GM10847 (cell line): ENCODE measurements around the gene GNG12.

Experiments
- POLR2A ChIP-seq: IDR thresholded peaks from 2 replicates; pipeline ENCODE4 v1.6.1; 2011; ENCODE audit not compliant: insufficient read length; ENCODE audit errors: extremely low read depth

The GNG12 gene

GRCh38 chr1:67743072-67743725, 90.1 kb downstream of the GNG12 start:
- TF ChIP-seq POLR2A: no peak

DNA sequence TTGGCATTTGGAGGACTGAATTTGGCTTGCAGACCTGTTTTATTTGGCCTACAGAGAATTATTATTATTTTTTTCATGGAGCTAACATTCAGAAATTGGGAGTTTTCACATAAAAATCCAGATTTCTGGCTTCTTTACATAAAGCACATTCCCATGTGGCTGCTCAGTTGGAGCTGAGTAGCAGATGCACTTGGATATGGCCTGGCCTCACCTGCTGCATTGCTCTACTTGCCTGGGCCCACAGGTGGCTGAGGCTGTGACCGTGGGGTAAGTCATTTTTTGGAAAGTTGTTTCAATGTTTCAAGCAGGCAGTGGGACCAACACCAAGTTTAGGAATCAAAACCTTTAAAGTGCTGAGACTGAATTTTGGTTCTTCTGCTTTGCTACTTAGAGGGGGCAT, 91.5 kb downstream of the GNG12 start:
- no peak for TF ChIP-seq POLR2A

- TF ChIP-seq POLR2A: no peak
These were observed 92.1 kb downstream of the GNG12 start for GRCh38 chr1:67741121-67741520.

GRCh38 chr1:67740543-67740942, 92.7 kb downstream of the GNG12 start:
- TF ChIP-seq POLR2A: no peak

- TF ChIP-seq POLR2A: no peak
These were observed 93.9 kb downstream of the GNG12 start for GRCh38 chr1:67739361-67739760.

DNA sequence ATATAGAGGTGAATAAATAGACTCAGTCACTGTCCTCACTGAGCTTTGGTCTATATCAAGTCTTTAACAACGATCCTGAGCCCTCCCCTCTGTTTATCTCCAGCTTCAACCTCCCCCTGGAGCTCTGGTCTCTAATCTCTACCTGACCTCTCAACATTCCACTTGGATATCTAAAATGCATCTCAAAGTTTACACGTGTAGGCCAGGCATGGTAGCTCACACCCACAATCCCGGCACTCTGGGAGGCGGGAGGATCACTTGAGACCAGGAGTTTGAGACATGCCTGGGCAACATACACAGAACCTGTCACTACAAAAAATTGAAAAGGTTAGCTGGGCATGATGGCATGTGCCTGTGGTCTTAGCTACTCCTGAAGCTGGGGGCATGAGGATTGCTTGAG, 94.9 kb downstream of the GNG12 start:
- no peak for TF ChIP-seq POLR2A

GRCh38 chr1:67737875-67738274, 95.4 kb downstream of the GNG12 start:
- TF ChIP-seq POLR2A: no peak

- TF ChIP-seq POLR2A: no peak
These were observed 96.5 kb downstream of the GNG12 start for GRCh38 chr1:67736750-67737149.

DNA sequence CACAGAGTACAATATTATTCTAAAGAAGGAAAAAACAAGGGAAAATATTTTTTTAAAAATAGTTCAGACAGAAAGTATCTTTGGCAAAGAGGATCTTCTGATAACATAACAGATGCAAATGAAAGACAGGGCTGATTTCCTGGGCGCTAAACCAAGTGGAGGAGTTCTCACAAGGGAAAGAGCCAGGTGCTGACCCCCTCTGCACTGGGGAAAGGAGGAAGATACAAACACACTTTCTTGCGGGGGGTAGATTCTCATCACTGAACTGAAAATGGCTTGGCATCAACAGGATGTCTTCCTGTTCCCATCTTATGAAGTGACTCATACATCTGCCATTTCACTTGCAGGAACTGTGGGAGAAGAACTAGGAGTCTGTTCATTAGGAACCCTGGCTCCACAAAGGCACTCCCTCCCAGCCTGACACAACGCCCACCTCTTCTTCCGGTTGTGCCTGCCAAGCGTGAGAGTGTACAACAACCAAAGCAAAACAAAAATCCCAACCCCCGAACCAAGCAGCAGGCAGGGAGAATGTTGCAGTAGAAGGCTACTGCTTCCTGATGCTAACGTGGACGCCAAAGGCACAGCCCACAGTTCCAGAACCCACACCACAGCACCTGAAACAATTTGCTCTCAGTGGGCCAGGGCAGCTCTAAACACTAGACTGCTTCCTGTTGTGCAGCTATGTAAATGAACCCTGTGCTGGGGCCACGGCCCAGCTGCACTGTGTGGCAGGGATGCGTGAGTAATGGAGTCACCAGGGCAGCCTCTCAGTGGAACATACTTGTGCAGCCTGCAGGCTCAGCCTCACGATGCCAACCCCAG, 97.2 kb downstream of the GNG12 start:
- TF ChIP-seq POLR2A: peak; percentile 43

GRCh38 chr1:67735206-67735605, 98.1 kb downstream of the GNG12 start:
- TF ChIP-seq POLR2A: no peak

GRCh38 chr1:67734323-67734690, 99.0 kb downstream of the GNG12 start:
- no peak for TF ChIP-seq POLR2A

- no peak for TF ChIP-seq POLR2A
These were observed 99.5 kb downstream of the GNG12 start for GRCh38 chr1:67733681-67734322.

- TF ChIP-seq POLR2A: no peak
These were observed 100.5 kb downstream of the GNG12 start for GRCh38 chr1:67732750-67733151.

GRCh38 chr1:67731322-67731721, 101.9 kb downstream of the GNG12 start:
- TF ChIP-seq POLR2A: no peak

DNA sequence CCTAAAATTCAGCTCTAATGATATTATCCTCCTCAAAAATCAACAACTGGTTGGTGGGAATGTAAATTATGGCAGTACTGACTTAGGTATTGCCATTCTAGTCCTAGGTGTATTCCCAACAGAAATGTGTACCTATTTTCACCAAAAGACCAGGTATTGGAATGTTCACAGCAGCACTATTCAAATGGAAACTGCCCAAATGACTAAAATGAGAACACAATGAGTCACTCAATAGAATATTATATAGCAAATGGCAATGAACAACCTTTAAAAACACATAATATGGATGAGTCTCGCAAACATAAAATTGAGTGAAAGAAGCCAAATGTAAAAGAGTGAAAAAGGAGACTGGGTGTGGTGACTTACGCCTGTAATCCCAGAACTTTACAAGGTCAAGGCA, 103.4 kb downstream of the GNG12 start:
- no peak for TF ChIP-seq POLR2A

DNA sequence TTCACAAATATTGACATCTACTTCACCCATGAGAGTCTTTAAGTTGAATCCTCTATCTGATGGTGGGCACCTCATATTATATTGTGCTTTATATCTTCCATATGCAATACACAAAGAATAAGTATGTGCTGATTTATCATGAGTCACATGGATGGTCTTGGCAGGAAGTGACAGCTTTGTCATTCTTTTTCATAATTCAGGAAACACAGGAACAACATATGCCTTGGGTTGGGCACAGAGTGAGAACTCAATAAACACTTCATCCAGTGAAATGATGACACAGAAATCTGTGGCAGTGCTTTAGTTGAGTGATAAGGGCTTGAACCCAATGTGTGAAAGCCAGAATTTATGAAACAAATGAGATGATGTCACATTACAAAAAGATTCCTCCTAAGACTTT, 107.0 kb downstream of the GNG12 start:
- TF ChIP-seq POLR2A: no peak
